PC-3 (cell line): ENCODE data around the gene LYPD5.

Experiments used
- EZH2 ChIP-seq: fragments of 300-600 bp; sonication (generic); IDR thresholded peaks from one replicate; pipeline ENCODE4 v1.6.1; 2017; ENCODE audit warnings: antibody characterized with exemption, mild to moderate bottlenecking, low read length; ENCODE audit not compliant: unreplicated experiment
- EZH2phosphoT487 ChIP-seq: fragments of 300-600 bp; sonication (generic); IDR thresholded peaks from 2 replicates; pipeline ENCODE4 v1.6.1; 2018; ENCODE audit warnings: mild to moderate bottlenecking, antibody characterized with exemption, low read length, borderline replicate concordance
- TF ChIP-seq, protein P1 (sequence below): fragments of 300-600 bp; sonication (generic); conservative IDR thresholded peaks from 2 replicates; pipeline ENCODE4 v1.5.1; 2017; ENCODE audit warnings: antibody characterized with exemption, low read depth, mild to moderate bottlenecking, low read length

GRCh38 chr19:43839139-43839538 is 36.9 kb upstream of the LYPD5 start:
- TF ChIP-seq, protein P1, sequence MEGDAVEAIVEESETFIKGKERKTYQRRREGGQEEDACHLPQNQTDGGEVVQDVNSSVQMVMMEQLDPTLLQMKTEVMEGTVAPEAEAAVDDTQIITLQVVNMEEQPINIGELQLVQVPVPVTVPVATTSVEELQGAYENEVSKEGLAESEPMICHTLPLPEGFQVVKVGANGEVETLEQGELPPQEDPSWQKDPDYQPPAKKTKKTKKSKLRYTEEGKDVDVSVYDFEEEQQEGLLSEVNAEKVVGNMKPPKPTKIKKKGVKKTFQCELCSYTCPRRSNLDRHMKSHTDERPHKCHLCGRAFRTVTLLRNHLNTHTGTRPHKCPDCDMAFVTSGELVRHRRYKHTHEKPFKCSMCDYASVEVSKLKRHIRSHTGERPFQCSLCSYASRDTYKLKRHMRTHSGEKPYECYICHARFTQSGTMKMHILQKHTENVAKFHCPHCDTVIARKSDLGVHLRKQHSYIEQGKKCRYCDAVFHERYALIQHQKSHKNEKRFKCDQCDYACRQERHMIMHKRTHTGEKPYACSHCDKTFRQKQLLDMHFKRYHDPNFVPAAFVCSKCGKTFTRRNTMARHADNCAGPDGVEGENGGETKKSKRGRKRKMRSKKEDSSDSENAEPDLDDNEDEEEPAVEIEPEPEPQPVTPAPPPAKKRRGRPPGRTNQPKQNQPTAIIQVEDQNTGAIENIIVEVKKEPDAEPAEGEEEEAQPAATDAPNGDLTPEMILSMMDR = no peak
- no peak for TF ChIP-seq EZH2
- TF ChIP-seq EZH2phosphoT487 = no peak
